Endothelial cell of umbilical vein (primary cell): ENCODE results near the gene POPDC3. TPM values are rescaled to one million over a fixed set of nuclear protein-coding genes. Genes with fewer than 3 reads are reported as not detected.
"Not testable (repeated sequence)": the region's sequence is repeated elsewhere in the genome, so short reads cannot be mapped to it uniquely, and the experiment has no call there.

Experiments used
- BruUV-seq: library from RNA; stranded (reverse); fragments of 400-500 nt; replicated peaks from 2 replicates; lab custom pipeline; 2021; lab: Mats Ljungman, UMichigan
- CTCF ChIA-PET: fragments of 300-600, 350-600 bp; sonication (Branson Sonifier 250); formaldehyde crosslinking; loops from one replicate; lab custom pipeline; 2021; ENCODE audit warnings: antibody characterized with exemption, inconsistent platforms; lab: Charles Lee
- POLR2A ChIA-PET: fragments of 300-600, 350-600 bp; sonication (Branson Sonifier 250); formaldehyde crosslinking; loops from one replicate; lab custom pipeline; 2021; ENCODE audit warnings: antibody characterized with exemption, inconsistent platforms; lab: Charles Lee
- DNase-seq: peaks from one replicate; pipeline ENCODE4 v3.0.0-alpha.2; 2011; ENCODE audit warnings: low read depth, low spot score
- FAIRE-seq: peaks from 2 replicates; lab custom pipeline; 2011; peaks lifted over from hg19 to GRCh38; lab: Jason Lieb, UNC
- H2AFZ ChIP-seq: 2 replicates; pipeline ENCODE4 v1.6.0; 2012; ENCODE audit warnings: low read depth, low read length, control low read depth, inconsistent platforms
- H3K27ac ChIP-seq: 2 replicates; pipeline ENCODE4 v1.5.1; 2011; ENCODE audit warnings: low read depth, mild to moderate bottlenecking, control low read depth, low read length, moderate library complexity; ENCODE audit not compliant: insufficient read depth
- H3K27me3 ChIP-seq, 2 experiments: 2 replicates each; pipeline versions ENCODE4 v1.6.0 to v1.6.1; 2011; ENCODE audit warnings: low read length in 2 of 2, mixed read lengths in 1 of 2; ENCODE audit not compliant: control insufficient read depth in 2 of 2, insufficient read depth in 2 of 2
- H3K36me3 ChIP-seq, 2 experiments: 2 replicates in 1 of 2; 3 replicates in 1 of 2; pipeline ENCODE4 v1.5.1; 2011; ENCODE audit warnings: low read length in 2 of 2, mild to moderate bottlenecking in 1 of 2, moderate library complexity in 1 of 2; ENCODE audit not compliant: control insufficient read depth in 2 of 2, insufficient read depth in 2 of 2; ENCODE audit errors: extremely low read depth in 1 of 2
- H3K4me1 ChIP-seq: 3 replicates; pipeline ENCODE4 v1.5.1; 2011; ENCODE audit warnings: mild to moderate bottlenecking, low read length; ENCODE audit not compliant: control insufficient read depth, insufficient read depth; ENCODE audit errors: extremely low read depth
- H3K4me2 ChIP-seq: 2 replicates; pipeline ENCODE4 v1.6.1; 2011; ENCODE audit warnings: low read length, control low read depth, mixed read lengths; ENCODE audit not compliant: insufficient read depth
- H3K4me3 ChIP-seq, 3 experiments: fragments of 200-600 bp in 1 of 3; sonication (generic), shearing (Covaris generic) in 1 of 3; replicated peaks in 1 of 3; 2 replicates each; pipeline ENCODE4 v1.5.1; 2011 to 2016; ENCODE audit warnings: control low read depth in 3 of 3, low read length in 3 of 3, mild to moderate bottlenecking in 2 of 3, inconsistent platforms in 1 of 3, low read depth in 1 of 3, moderate library complexity in 1 of 3; ENCODE audit not compliant: insufficient read depth in 1 of 3
- H3K79me2 ChIP-seq: 2 replicates; pipeline ENCODE4 v1.6.0; 2012; ENCODE audit warnings: low read length, inconsistent platforms; ENCODE audit not compliant: control insufficient read depth, insufficient read depth
- H3K9ac ChIP-seq: replicated peaks from 2 replicates; pipeline ENCODE3; 2011; ENCODE audit warnings: low read length, control low read depth; ENCODE audit not compliant: insufficient read depth; ENCODE audit errors: extremely low read depth
- H3K9me1 ChIP-seq: replicated peaks from 3 replicates; pipeline ENCODE4 v1.6.0; 2011; ENCODE audit warnings: mild to moderate bottlenecking, low read length; ENCODE audit not compliant: control insufficient read depth, insufficient read depth; ENCODE audit errors: extremely low read depth
- H3K9me3 ChIP-seq: replicated peaks from 2 replicates; pipeline ENCODE4 v1.5.1; 2012; ENCODE audit warnings: low read length, inconsistent platforms; ENCODE audit not compliant: control insufficient read depth, insufficient read depth
- H4K20me1 ChIP-seq: replicated peaks from 2 replicates; pipeline ENCODE3; 2011; ENCODE audit warnings: mild to moderate bottlenecking, low read length; ENCODE audit not compliant: control insufficient read depth, insufficient read depth; ENCODE audit errors: extremely low read depth
- EZH2 ChIP-seq: IDR thresholded peaks from 2 replicates; pipeline ENCODE4 v1.6.1; 2012; ENCODE audit warnings: borderline replicate concordance, low read depth, mild to moderate bottlenecking, moderate library complexity, low read length, inconsistent platforms; ENCODE audit not compliant: severe bottlenecking
- FOS ChIP-seq: IDR thresholded peaks from 2 replicates; pipeline ENCODE4 v1.6.1; 2011; ENCODE audit warnings: mild to moderate bottlenecking, low read length, moderate library complexity, borderline replicate concordance; ENCODE audit not compliant: insufficient read depth
- GATA2 ChIP-seq: IDR thresholded peaks from 2 replicates; pipeline ENCODE4 v1.7.0; 2011; ENCODE audit warnings: low read depth, mild to moderate bottlenecking, moderate library complexity, mixed read lengths, low read length; ENCODE audit not compliant: insufficient read length, insufficient read depth
- JUN ChIP-seq: IDR thresholded peaks from 2 replicates; pipeline ENCODE4 v1.6.1; 2011; ENCODE audit warnings: borderline replicate concordance, low read depth; ENCODE audit not compliant: insufficient read length, insufficient read depth
- MYC ChIP-seq: IDR thresholded peaks from one replicate; pipeline ENCODE4 v1.6.1; 2011; ENCODE audit warnings: mild to moderate bottlenecking, low read depth, low read length
- POLR2A ChIP-seq: IDR thresholded peaks from 2 replicates; pipeline ENCODE4 v1.6.1; 2012; ENCODE audit warnings: low read depth, mild to moderate bottlenecking, control low read depth, low read length
- dilution Hi-C: fragments of 300-500 bp; cut with MboI; formaldehyde crosslinking; loops from one replicate; pipeline ENCODE4 v1.15.0; 2019; ENCODE audit warnings: low sequenced_read_pairs; ENCODE audit not compliant: extremely low pct_ligation_motif_present
- intact Hi-C: fragments of 100-400 bp; cut with micrococcal nuclease; formaldehyde crosslinking; loops from one replicate; pipeline ENCODE4 v1.10.0; 2022
- polyA plus RNA-seq, 4 experiments: library from polyadenylated mRNA; depleted of rRNA in 3 of 4; stranded (reverse) in 3 of 4; unstranded in 1 of 4; fragments of >200 nt; gene quantifications; 2 replicates each; pipeline versions ENCODE4 v1.2.1 to v1.2.3, GENCODE V29; 2011 to 2012; ENCODE audit warnings: missing spikeins in 1 of 4
- total RNA-seq: library from RNA; stranded (reverse); gene quantifications from 2 replicates; pipeline ENCODE4 v1.2.3, GENCODE V29; 2021

POPDC3 gene
- total and polyA plus RNA-seq, 2 donors (not counting 3 experiments of a cell fraction or from before 2014, with no cell fraction given) = 1.6 to 1.7 TPM

GRCh38 chr6:105226598-105227294, 46.9 kb upstream of the POPDC3 start:
- peak; percentile 86 for TF ChIP-seq GATA2
- TF ChIP-seq FOS = peak; percentile 25
- no peak for TF ChIP-seq EZH2
- FAIRE-seq (peak; percentile 75), DNase-seq (peak; percentile 87)
- no peaks in the 10 kb centered on the region for H3K36me3 ChIP-seq
- no peaks in the 10 kb centered on the region for H3K27me3 ChIP-seq
- intact Hi-C loops = no loop called here
- H3K9me3 ChIP-seq = no peaks in the 10 kb centered on the region
- H3K4me2 ChIP-seq = peak overlapping the region; percentile 16
- no TSS peak for BruUV-seq
- POLR2A ChIA-PET = no interaction called here
- no peaks in the 10 kb centered on the region for H4K20me1 ChIP-seq
- H3K4me3 ChIP-seq = no peak overlapping the region
- H3K4me1 ChIP-seq = peaks cover 5% of the 10 kb centered on the region
- H3K79me2 ChIP-seq = no peaks in the 10 kb centered on the region
- H3K9ac ChIP-seq = no peak overlapping the region
- H2AFZ ChIP-seq = no peak overlapping the region
- CTCF ChIA-PET = interaction anchor here (1.0 to 2.2 kb wide), 2 partner anchors 19 to 45 kb away, joined by 3 to 7 read pairs; no protein-coding TSS in a partner anchor
- no peaks in the 10 kb centered on the region for H3K9me1 ChIP-seq
- no peak overlapping the region for H3K27ac ChIP-seq
- dilution Hi-C loops = no loop called here

GRCh38 chr6:105223242-105223641, 43.4 kb upstream of the POPDC3 start:
- FAIRE-seq (no peak), DNase-seq (no peak)
- Histone ChIP-seq H3K9me3 (no peaks in the 10 kb centered on the region), H3K9me1 (no peaks in the 10 kb centered on the region), H3K4me3 (no peak overlapping the region), H2AFZ (no peak overlapping the region), H3K79me2 (no peaks in the 10 kb centered on the region), H3K9ac (no peak overlapping the region), H3K4me1 (peaks cover 5% of the 10 kb centered on the region), H3K4me2 (no peak overlapping the region), H3K27me3 (no peaks in the 10 kb centered on the region), H3K36me3 (no peaks in the 10 kb centered on the region), H4K20me1 (no peaks in the 10 kb centered on the region), H3K27ac (no peak overlapping the region)
- dilution Hi-C loops = no loop called here
- TF ChIP-seq JUN (no peak), MYC (no peak), POLR2A (no peak)
- intact Hi-C loops = no loop called here
- CTCF ChIA-PET = no interaction called here
- POLR2A ChIA-PET = no interaction called here
- no TSS peak for BruUV-seq

- CTCF ChIA-PET, H3K4me3 ChIP-seq, H3K79me2 ChIP-seq, H3K27ac ChIP-seq, H3K9ac ChIP-seq, dilution Hi-C loops, H3K27me3 ChIP-seq, H4K20me1 ChIP-seq, DNase-seq, H3K9me3 ChIP-seq, H3K4me2 ChIP-seq, BruUV-seq, H3K9me1 ChIP-seq, POLR2A ChIA-PET, intact Hi-C loops, H3K4me1 ChIP-seq, H2AFZ ChIP-seq, H3K36me3 ChIP-seq, FAIRE-seq: not testable (repeated sequence)
Observed at GRCh38 chr6:105221219-105221618, 41.4 kb upstream of the POPDC3 start.
